ENCODE data around the gene L3MBTL4.

DNA sequence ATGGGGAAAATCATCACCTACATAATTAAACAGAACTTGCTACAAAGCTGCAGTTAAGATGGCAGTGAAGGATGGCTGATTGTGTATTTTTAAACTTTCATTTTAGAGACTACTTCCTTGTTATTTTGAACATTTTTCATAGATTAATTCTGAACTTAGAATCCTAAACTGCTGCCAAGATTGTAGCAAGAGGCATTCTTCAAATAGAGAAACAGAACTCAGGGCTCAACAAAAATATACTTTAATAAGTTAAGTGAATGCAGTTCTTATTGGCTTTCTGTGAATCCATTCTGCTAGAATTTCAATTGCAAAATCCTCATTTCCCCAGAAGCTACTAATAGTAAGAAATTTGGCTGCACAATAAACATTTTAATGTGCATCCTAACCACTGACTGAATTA lies 160.3 kb downstream of the L3MBTL4 start:
- TF ChIP-seq PPARA (CRISPR knock-in tag; IDR thresholded peaks at IDR 0.05; ENCODE audit: borderline replicate concordance) (no peak), ZNF70 (CRISPR knock-in tag; IDR thresholded peaks at IDR 0.05) (no peak), CSDC2 (CRISPR knock-in tag; IDR thresholded peaks at IDR 0.05) (no peak)
